Uterus (tissue), 4 donors: ENCODE results near the gene ASIC2. TPM values are rescaled to one million over a fixed set of nuclear protein-coding genes. Genes with fewer than 3 reads are reported as not detected.

ENCODE experiments used
- DNase-seq, 2 donors: peaks; one replicate each; pipeline ENCODE4 v3.0.0-alpha.2; 2019 to 2020
- H3K27ac ChIP-seq, 2 donors: fragments of 200-600 bp; sonication (generic); 1 replicate in 1 of 2; 2 replicates in 1 of 2; pipeline ENCODE4 v1.5.1; 2016 to 2018
- H3K27me3 ChIP-seq, 2 donors: fragments of 200-600 bp; sonication (generic); one replicate each; pipeline ENCODE4 v1.5.1; 2018 to 2019; ENCODE audit warnings: control low read depth in 1 of 2
- H3K36me3 ChIP-seq, 2 donors: fragments of 200-600 bp; sonication (generic); one replicate each; pipeline ENCODE4 v1.5.1; 2019; ENCODE audit warnings: control low read depth in 1 of 2
- H3K4me1 ChIP-seq, 2 donors: fragments of 200-600 bp; sonication (generic); one replicate each; pipeline ENCODE4 v1.5.1; 2018 to 2019; ENCODE audit warnings: control low read depth in 1 of 2
- H3K4me3 ChIP-seq, 2 donors: fragments of 200-600 bp; sonication (generic); 1 replicate in 1 of 2; 2 replicates in 1 of 2; pipeline ENCODE4 v1.5.1; 2018 to 2019; ENCODE audit warnings: mild to moderate bottlenecking in 1 of 2
- H3K9me3 ChIP-seq, 2 donors: fragments of 200-600 bp; sonication (generic); one replicate each; pipeline ENCODE4 v1.5.1; 2019; ENCODE audit warnings: control low read depth in 1 of 2
- POLR2A ChIP-seq, 2 donors: fragments of 450-650 bp; IDR thresholded peaks; one replicate each; pipeline ENCODE4 v1.6.1; 2016; ENCODE audit warnings: antibody characterized with exemption in 2 of 2, mild to moderate bottlenecking in 1 of 2, moderate library complexity in 1 of 2
- intact Hi-C: fragments of 100-400 bp; cut with DNase I; formaldehyde crosslinking; loops from one replicate; pipeline ENCODE4 v1.15.1; 2023; ENCODE audit warnings: low total_unique reads
- total RNA-seq, 4 donors: library from RNA; depleted of rRNA in 3 of 4; stranded (reverse); fragments of >200 nt in 3 of 4; gene quantifications; one replicate each; pipeline versions ENCODE4 v1.1.0 to v1.2.4, GENCODE V29; 2014 to 2023
- TF ChIP-seq, protein P1 (sequence below), 4 experiments: fragments of 200-600 bp in 2 of 4; fragments of 450-650 bp in 2 of 4; sonication (generic) in 2 of 4; IDR thresholded peaks; one replicate each; pipeline ENCODE4 v1.5.1; 2016 to 2019; ENCODE audit warnings: antibody characterized with exemption in 4 of 4, mild to moderate bottlenecking in 2 of 4, moderate library complexity in 1 of 4
- donor health status: DM: yes; HTN: yes; CAD: no.

ASIC2 gene
- total RNA-seq, 4 donors from 2014 or later: 1.2 to 1.4 TPM; not detected in 2

DNA sequence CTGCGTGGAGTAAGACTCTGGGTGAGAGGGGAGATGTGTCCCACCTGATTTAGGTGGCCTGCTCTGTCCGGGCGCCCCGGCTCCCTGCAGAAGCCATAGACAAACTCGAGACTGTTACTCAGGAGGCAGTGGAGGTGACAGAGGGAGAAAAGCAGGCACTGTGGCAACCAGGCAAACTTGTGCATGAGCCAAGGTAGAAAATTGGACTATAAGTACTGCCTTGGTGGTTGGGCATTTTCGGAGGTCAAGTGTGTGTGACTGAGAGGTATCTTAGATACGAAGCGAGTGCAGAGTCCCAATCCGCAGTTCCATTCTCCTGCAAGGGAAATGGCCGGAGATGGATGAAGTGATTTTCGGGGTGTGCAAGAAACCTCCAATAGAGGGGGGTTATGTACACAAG lies 328.6 kb downstream of the ASIC2 start:
- Histone ChIP-seq H3K27ac (no peak overlapping the region), H3K4me1 (no peaks in the 10 kb centered on the region), H3K27me3 (no peaks in the 10 kb centered on the region), H3K36me3 (no peaks in the 10 kb centered on the region), H3K4me3 (no peak overlapping the region), H3K9me3 (no peaks in the 10 kb centered on the region)
- TF ChIP-seq POLR2A (IDR thresholded peaks at IDR 0.05): no peak
- TF ChIP-seq, protein P1, sequence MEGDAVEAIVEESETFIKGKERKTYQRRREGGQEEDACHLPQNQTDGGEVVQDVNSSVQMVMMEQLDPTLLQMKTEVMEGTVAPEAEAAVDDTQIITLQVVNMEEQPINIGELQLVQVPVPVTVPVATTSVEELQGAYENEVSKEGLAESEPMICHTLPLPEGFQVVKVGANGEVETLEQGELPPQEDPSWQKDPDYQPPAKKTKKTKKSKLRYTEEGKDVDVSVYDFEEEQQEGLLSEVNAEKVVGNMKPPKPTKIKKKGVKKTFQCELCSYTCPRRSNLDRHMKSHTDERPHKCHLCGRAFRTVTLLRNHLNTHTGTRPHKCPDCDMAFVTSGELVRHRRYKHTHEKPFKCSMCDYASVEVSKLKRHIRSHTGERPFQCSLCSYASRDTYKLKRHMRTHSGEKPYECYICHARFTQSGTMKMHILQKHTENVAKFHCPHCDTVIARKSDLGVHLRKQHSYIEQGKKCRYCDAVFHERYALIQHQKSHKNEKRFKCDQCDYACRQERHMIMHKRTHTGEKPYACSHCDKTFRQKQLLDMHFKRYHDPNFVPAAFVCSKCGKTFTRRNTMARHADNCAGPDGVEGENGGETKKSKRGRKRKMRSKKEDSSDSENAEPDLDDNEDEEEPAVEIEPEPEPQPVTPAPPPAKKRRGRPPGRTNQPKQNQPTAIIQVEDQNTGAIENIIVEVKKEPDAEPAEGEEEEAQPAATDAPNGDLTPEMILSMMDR (IDR thresholded peaks at IDR 0.05): no peak
- intact Hi-C loops: no loop called here
- DNase-seq: no peak
